GM18858 (cell line): ENCODE data around the gene CYP3A5.
"Not testable (repeated sequence)": the region's sequence is repeated elsewhere in the genome, so short reads cannot be mapped to it uniquely, and the experiment has no call there.

Experiments used
- ATAC-seq: cut with Tn5 transposase; IDR thresholded peaks from one replicate; pipeline ENCODE4 v1.9.1; 2021; ENCODE audit not compliant: unreplicated experiment

CYP3A5 gene

GRCh38 chr7:99679400-99680191 lies at the start of gene CYP3A5:
CYP3A5 (minus strand) TSS chr7:99679996; CDS start chr7:99679896, 100 bp downstream.
- ATAC-seq = no peak

DNA sequence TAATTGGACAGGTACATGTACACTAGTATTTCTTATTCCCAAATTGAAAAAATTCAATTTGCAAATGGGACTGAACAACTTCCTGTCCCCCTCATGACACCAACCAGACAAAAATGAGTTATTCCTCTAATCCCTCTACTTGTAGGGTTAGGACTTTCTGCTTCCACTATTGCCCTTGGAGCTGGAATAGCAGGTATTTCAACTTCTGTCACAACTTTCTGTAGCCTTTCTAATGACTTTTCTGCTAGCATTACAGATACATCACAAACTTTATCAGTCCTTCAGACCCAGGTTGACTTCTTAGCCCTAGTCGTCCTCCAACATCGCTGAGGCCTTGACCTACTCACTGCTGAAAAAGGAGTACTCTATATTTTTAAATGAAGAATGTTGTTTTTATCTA lies 48.8 kb upstream of the CYP3A5 start:
- ATAC-seq = no peak

DNA sequence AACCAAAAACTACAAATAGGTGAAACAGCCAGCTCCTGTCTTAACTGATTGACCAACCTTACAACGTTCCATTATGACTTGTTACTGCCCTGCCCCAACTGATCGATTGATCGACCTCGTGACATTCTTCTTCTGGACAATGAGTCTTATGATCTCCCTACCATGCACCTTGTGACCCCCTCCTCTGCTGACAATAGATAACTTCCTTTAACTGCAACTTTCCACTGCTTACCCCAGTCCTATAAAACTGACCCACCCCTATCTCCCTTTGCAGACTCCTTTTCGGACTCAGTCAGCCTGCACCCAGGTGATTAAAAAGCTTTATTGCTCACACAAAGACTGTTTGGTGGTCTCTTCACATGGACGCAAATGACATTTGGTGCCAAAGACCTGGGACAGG lies 43.4 kb upstream of the CYP3A5 start:
- ATAC-seq = not testable (repeated sequence)

- no peak for ATAC-seq
Measured at GRCh38 chr7:99720800-99721595, 41.2 kb upstream of the CYP3A5 start.

DNA sequence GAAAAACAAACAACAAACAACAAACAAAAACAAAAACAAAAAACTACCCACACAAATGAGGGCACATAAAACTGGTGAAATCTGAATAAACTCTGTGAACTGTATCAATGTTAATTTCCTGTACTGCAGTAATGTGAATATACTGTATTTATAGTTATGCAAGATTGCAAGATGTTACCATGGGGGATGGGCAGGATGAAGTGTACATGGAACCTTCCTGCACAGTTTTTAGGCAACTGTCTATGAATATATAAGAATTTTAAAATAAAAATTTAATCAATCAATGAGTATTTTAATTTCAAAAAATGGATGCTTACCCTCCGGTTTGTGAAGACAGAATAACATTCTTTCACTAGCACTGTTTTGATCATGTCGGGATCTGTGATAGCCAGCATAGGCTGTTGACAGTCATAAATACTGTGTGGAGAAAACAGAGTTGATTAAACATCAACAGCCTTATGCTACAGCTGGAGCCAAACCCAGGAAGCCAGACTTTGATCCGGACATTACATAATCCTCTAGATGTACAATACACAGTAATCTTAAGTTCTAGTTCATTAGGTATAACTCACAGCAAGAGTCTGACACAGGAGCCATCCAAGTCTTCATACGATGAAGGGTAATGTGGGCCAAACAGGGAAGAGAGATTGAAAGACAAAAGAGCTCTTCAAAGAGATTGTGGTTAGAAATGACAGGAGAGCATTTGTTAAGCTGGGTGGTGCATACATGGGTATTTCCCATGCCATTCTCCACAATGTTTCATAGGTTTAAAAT lies 40.4 kb upstream of the CYP3A5 start:
- no peak for ATAC-seq

DNA sequence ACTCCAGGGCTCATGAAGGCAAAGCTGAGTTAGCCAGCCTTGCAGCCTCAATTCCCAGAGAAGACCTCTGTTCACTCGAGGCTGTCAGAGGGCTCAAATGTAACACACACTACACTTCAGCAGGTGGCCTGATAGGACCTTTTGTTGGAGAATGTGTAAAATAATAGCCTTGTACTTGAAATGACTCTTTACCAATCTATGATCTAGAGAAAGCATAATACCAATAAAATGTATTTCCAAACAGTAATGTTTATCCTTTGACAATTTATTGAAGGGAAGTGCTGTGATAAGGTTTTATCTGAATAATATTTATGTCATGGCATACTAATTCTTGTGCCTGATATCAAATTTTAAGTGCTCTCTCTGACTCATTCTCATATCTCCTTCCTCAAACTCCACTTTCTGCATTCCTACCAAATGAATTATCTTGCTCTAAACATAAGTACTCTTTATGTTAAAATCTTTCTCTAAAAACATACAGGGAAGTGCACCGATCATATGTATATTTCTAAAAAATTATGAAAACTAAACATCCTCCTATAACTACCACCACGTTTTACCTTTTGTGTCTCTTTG lies 34.3 kb upstream of the CYP3A5 start:
- ATAC-seq = no peak

DNA sequence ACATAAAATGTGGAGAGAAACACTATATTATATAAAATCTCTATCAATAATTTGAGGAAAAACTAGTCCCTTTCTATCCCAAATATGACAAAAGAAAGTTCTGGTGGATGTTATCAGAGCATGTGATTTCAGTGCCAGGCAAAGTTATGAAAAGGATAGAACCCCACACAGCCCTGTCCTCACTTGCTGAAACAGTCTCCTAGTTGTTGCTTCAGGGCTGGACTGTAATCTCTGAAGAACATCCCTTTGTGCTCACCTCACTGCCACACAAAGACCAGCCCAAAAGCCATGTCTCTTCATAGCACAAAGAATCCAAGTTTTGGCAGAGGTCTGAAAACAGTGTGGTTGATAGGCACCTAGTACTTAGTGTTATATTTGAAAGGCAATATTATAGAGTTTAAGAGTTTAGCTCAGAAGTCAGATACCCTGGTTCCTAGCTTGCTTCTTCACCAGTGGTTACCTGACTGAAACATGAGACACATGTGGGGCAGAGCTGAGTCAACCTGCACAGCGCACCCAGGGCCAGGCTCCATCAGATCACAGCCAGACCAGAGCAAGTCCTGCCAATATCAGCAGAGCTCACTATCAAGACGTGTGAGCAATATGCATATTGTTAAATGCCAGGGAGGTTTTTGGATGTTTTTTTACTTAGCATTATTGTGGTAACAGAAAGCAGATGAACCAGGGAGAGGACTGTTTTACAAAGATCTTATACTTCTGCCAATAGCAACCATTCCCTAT lies 30.2 kb upstream of the CYP3A5 start:
- no peak for ATAC-seq

DNA sequence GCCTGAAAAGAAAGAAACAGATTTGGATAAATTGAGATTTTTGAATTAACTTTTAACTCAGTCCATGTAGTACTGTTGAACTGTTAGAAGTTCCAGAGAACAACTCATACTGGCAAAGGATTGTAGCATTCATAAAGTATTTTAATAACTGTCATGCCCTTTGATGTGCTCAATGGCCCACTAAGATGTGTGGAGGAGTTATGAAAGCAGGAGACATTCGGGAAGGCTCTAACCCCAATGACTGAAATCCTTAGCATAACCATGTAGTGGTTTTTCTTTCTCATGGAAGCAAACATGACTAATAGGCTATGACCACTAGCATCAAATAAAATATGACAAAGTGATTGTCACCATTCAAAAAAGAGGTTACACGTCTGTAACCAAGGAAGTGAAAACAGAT lies 29.5 kb upstream of the CYP3A5 start:
- no peak for ATAC-seq

GRCh38 chr7:99707096-99707495 lies 27.3 kb upstream of the CYP3A5 start:
- no peak for ATAC-seq

GRCh38 chr7:99699946-99700345 lies 20.1 kb upstream of the CYP3A5 start:
- no peak for ATAC-seq

GRCh38 chr7:99698867-99699730 lies 19.3 kb upstream of the CYP3A5 start:
- ATAC-seq = not testable (repeated sequence)

DNA sequence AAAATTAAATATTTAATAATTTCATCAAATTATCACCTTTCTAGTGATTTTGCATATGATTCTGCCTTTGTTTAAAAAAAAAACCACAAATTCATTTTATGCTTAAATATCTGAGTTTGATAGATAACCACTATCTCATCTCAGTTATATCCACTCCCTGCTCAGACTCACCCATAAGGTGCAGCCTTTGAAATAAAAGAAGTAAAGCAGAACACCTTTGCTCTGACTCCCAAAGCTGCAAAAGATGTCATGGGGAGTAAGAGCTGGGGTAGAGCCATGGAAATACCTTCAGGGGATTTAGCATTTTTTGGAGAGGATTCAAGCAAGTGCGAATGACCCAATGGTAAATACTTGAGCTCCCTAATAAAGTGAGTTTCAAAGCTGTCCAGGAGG lies 15.1 kb upstream of the CYP3A5 start:
- no peak for ATAC-seq

DNA sequence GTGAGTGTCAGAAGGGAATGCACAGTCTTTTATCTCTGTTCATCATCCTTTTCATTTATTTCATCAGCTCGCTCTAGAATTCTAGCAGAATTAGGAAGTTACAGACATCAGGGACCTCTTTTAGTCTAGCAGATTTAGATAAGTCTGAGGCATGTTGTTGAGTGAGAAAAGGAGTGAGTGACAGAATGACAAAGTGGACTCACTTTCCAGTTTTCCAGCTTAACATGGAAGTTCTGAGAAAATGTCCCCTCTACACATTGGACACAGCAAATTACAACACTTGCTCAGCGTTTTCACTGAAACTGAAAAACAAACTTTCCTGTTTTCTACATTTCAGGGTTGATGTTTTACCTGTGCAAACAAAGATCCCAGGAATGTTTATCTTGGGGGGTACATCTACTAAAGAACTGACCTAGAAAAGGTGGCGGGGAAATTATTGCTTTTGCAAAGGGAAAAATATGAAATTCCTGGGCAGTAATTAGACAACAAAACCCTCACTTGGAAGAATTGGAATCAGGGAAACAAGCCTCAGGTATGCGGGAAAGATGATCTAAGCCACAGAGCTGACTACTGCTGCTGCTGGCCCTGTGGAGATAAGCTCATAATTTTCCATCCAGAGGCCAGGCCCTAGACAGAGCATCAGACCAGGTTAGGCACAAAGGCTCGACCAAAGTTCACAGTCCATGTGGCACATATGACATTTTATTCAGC lies 14.6 kb upstream of the CYP3A5 start:
- no peak for ATAC-seq

DNA sequence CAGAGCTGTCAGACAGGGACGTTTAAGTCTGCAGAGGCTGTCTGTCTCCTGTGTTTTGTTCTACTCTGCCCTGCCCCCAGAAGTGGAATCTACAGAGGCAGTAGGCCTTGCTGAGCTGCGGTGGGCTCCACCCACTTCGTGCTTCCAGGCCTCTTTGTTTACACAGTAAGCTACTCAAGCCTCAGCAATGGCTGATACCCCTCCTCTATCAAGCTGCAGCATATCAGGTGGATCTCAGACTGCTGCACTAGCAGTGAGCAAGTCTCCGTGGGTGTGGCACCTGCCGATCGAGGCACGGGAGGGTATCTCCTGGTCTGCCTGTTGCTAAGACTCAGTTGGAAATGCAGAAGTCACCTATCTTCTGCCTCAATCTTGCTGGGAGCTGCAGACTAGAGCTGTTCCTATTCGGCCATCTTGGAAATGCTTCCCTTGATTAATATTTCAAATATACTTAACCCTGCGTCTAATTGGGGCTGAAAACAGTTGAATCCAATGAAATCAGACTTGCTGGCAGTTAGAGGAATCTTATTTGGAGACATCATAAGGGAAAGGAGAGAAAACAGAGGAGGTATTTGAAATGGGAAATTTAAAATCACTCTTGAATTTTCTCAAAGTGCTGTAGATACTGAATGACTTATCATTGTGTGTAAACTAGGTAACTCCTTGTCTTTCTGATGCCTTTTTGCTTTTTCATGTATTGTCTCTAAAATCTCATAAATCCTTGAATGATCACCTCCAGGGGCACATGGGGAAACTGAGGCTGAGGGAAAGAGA lies 13.8 kb upstream of the CYP3A5 start:
- ATAC-seq = no peak

DNA sequence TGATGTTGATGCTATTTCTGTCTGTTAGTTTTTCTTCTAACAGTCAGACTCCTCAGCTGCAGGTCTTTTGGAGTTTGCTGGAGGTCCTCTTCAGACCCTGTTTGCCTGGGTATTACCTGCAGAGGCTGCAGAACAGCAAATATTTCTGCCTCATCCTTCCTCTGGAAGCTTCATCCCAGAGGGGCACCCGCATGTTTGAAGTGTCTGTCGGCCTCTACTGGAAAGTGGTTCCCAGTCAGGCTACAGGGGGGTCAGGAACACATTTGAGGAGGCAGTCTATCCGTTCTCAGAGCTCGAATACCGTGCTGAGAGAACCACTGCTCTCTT lies 13.3 kb upstream of the CYP3A5 start:
- ATAC-seq = no peak

DNA sequence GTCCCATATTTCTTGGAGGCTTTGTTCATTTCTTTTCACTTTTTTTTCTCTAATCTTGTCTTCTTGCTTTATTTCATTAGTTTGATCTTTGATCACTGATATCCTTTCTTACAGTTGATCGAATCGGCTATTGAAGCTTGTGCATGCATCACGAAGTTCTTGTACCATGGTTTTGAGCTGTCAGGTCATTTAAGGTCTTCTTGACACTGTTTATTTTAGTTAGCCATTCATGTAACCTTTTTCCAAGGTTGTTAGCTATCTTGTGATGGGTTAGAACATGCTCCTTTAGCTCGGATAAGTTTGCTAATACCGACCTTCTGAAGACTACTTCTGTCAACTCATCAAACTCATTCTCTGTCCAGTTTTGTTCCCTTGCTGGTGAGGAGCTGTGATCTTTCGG lies 12.8 kb upstream of the CYP3A5 start:
- not testable (repeated sequence) for ATAC-seq

DNA sequence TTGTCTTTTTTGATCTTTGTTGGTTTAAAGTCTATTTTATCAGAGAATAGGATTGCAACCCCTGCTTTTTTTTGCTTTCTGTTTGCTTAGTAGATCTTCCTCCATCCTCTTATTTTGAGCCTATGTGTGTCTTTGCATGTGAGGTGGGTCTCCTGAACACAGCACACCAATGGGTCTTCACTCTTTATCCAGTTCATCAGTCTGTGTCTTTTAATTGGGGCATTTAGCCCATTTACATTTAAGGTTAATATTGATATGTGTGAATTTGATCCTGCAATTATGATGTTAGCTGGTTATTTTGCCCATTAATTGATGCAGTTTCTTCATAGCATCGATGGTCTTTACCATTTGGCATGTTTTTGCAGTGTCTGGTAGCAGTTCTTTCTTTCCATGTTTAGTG lies 11.9 kb upstream of the CYP3A5 start:
- ATAC-seq = not testable (repeated sequence)

GRCh38 chr7:99690918-99691317 lies 11.1 kb upstream of the CYP3A5 start:
- ATAC-seq = not testable (repeated sequence)
